GM18526 (cell line): ENCODE measurements around the gene LAMA2.

ENCODE experiments used
- POLR2A ChIP-seq: IDR thresholded peaks from 3 replicates; pipeline ENCODE4 v1.6.1; 2011; ENCODE audit not compliant: insufficient read length; ENCODE audit errors: extremely low read depth

Gene LAMA2, protein sequence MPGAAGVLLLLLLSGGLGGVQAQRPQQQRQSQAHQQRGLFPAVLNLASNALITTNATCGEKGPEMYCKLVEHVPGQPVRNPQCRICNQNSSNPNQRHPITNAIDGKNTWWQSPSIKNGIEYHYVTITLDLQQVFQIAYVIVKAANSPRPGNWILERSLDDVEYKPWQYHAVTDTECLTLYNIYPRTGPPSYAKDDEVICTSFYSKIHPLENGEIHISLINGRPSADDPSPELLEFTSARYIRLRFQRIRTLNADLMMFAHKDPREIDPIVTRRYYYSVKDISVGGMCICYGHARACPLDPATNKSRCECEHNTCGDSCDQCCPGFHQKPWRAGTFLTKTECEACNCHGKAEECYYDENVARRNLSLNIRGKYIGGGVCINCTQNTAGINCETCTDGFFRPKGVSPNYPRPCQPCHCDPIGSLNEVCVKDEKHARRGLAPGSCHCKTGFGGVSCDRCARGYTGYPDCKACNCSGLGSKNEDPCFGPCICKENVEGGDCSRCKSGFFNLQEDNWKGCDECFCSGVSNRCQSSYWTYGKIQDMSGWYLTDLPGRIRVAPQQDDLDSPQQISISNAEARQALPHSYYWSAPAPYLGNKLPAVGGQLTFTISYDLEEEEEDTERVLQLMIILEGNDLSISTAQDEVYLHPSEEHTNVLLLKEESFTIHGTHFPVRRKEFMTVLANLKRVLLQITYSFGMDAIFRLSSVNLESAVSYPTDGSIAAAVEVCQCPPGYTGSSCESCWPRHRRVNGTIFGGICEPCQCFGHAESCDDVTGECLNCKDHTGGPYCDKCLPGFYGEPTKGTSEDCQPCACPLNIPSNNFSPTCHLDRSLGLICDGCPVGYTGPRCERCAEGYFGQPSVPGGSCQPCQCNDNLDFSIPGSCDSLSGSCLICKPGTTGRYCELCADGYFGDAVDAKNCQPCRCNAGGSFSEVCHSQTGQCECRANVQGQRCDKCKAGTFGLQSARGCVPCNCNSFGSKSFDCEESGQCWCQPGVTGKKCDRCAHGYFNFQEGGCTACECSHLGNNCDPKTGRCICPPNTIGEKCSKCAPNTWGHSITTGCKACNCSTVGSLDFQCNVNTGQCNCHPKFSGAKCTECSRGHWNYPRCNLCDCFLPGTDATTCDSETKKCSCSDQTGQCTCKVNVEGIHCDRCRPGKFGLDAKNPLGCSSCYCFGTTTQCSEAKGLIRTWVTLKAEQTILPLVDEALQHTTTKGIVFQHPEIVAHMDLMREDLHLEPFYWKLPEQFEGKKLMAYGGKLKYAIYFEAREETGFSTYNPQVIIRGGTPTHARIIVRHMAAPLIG (N-terminal part only)

DNA sequence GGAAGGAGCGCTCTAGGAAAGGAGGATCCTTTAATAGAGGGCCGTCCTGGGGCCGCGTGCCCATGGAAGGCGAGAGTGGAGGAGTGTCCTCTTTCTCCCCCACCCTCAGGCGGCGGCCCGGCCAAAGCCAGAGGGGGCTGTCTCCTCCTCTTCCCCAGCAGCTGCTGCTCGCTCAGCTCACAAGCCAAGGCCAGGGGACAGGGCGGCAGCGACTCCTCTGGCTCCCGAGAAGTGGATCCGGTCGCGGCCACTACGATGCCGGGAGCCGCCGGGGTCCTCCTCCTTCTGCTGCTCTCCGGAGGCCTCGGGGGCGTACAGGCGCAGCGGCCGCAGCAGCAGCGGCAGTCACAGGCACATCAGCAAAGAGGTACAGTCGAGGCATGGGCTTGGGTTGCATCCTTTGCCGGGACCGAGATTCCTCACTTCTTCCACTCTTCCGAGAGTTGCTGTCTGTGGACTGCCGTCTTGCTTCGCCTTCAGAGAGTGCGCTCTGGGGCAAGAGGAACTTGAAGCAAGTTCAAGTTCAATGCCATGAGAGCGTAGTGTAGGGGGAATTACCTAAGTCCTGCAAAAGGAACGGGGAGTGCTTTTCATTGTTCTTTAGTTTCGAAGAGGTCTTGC lies at the start of gene LAMA2:
TSS of gene LAMA2 (plus strand) at position 148 of the 621 bp plus-strand sequence. CDS start at position 256, 108 bp downstream.
- no peak for TF ChIP-seq POLR2A

DNA sequence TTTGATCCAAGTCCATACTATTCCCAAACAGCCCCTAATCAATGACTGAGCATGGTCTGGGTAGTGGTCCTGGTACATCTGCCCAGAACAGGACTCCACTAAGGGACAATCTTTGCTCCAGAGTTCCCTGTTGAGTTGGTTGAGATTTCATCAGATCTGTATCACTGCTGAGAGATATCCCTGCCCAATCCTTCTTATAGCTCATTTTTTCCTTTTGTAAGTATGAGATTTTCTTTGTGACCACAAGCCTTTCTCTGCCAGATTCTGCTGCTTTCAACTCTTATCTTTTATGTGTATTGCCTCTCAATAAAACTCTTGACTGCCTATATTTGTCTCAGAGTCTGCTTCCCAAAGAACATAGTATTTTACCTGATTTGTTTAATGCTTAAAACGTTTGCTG lies 46.2 kb upstream of the LAMA2 start:
- TF ChIP-seq POLR2A = no peak

DNA sequence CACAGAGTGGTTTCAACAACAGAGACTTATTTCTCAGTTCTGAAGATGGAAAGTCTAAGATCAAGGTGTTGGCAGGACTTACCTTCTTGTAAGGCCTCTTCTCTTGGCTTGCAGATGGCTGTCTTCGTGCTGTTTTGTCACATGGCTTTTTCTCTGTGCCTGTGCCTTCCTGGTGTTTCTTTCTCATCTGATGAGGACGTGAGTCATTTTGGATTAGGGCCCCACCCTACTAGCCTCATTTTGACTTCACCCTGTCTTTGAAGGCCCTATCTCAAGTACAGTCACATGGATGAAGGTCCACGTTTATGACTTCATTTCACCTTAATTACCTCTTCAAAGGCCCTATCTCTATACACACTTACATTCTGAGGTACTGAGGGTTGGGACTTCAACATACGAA lies 41.4 kb upstream of the LAMA2 start:
- no peak for TF ChIP-seq POLR2A

DNA sequence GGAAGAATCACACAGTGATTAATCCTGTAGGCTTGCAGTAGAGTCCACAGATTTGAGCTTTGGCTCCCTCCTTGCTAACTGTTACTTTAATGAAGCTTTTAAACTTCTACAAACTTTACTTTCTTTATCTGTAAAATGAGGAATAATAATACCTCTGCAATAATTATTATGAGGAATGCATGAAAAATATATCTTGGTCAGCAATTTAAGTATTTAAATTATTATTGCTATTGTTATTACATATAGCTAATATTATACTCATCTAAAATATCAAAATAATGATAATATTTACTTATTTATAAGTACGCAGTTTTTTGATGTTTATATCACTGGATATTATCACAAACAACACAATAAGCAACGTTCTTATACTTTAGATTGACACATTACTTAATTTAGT lies 38.3 kb upstream of the LAMA2 start:
- no peak for TF ChIP-seq POLR2A

DNA sequence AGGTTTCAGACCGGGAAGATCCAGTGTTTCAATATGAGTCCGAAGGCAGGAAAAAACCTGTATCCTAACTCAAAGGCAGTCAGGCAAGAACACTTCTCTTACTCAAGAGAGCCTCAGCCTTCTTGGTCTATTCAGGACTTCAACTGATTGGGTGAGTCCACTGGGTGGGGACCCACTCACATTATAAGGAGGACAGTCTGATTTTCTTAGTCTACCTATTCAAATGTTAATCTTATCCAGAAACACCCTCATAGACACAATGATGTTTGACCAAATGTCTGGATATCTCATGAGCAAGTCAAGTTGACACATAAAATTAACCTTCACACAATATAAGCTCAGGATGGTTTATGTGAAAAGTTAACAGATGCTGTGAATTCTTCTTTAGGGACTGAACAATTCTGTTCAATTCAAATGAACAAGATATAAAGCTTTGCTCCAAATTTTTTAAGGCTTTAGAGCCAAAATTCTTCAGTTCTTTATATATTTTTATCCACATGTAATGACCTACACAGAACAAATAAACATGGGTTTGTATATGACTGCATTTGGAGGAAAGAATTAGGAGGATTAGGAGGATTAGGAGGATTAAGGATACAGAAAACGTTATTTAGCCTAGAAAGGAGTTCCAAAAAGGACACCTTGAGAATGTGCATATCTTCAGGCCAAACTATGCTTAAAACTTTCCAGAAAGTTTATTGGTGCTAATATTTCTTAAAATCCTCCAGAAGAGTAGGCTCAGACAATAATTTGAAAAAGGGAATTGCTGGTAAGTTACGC lies 35.3 kb upstream of the LAMA2 start:
- TF ChIP-seq POLR2A = no peak

DNA sequence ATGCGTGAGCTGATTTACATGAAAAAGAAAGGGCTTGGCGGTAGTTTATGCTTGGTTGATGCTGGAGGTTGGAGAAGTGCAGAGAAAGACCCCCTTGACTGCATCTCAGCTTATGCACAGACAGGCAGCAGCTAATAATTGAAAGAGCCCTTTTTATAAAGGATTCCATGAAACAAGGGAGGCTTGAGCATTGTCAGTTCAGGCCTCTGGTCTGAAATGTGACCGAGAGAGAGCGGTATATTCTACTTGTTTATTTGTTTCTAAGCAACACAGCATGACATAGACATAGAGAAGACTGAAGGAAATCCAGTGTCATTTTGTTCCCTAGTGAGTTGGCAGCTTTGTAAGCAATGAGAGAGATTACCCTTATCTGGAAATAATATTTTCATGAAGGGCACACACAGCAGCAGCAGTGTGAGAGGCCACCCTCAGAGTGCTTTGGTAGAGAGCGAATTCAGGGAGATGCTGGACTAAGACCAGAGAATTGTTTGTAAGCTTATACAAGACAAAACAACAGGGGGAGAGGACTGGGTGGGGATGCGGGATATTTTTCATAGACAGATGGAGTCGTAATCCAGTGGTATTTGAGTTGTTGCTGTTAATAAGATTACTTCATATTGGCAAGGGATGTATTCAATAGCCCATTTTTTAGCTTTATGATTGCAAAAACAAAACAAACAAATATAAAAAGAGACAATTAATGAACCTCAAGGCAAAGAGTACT lies 34.6 kb upstream of the LAMA2 start:
- no peak for TF ChIP-seq POLR2A

DNA sequence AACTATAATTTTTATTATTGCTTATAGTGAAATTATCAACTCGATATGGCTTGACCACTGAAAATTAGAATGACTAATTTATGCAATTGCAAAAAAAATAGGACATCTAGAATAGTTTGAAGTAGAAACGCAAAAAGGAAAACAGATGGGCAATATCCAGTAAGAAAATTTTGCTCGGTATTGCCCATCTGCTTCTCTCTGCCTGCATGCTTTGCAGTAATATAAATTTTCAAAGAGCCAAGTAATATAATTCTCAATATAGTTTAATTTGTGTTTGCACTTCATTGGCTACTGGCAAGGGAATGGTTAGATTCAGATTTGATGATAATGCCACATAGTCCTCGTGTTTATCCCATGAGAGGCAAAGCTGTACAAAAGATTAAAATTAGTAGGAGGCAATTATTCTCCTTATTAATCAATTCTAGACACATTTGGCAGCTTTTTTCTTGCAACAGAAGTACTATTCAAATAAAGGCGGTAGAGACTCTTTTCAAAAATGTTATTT lies 27.3 kb upstream of the LAMA2 start:
- no peak for TF ChIP-seq POLR2A

DNA sequence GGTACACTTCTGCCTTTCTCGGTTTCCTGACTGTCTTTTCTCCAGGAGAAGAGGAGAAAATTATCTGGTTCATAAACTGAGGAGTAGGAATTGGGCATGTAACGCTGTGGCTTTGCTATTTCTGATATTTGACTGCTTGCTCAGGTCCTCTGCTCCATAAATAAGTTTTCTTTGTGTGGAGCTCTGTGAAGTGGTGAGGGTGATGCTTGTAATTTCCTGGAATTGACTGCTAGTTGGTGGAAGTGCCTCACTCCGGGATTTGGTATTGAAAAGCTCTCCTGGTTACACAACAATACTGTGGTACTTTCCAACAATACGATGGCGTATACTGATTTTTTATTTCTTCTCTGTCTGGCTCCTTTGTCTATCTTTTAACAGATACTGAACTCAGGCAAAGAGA lies 25.1 kb upstream of the LAMA2 start:
- no peak for TF ChIP-seq POLR2A

DNA sequence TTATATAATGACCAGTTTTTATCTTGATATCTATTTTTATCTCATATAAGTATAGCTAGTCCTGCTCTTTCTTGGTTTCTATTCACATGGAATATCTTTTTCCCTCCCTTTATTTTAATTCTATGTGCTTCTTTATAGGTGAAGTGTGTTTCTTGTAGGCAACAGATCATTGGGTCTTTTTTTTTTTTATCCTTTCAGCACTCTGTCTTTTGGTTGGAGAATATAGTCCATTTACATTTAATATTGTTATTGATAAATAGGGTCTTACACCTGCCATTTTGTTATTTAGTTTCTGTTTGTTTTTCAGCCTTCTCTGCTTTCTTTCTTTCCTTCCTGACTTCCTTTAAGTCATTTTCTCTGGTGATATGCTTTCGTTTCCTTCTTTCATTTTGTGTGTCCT lies 22.2 kb upstream of the LAMA2 start:
- TF ChIP-seq POLR2A = no peak

DNA sequence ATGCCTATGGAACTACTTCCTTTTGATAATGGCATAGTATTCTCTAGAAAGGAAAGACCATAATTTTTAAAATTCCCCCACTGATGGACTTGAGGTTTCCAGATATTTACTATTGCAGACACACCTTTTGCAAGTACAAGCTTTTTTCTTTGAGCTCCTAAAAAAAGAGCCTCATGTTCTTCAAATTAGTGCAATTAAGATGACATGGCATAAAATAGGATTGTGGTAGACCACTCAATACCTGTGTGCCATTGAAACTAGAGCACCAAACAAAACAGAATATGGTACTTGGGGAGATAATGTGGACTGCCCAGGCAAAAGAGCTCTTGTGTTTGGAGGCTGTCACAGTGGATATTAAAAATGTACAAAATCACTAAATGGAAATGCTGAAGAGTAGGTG lies 19.0 kb upstream of the LAMA2 start:
- no peak for TF ChIP-seq POLR2A

DNA sequence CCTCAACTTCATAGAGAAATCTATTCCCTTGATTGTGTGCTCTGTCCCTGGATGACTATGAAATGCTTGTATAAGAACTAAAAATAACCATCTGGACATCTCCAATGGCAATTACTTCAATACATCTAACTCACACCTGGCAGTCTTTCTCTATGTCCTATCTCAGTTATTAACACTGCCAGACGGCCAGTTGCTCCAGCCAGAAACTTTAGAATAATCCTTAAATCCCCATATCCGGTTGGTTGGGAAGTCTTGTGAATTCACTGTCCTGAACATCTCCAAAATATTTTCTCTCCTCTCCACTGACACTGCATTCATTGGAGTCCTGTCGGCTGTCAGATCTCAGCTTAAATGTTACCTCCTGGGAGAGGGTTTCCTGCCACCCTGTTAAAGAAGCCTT lies 12.2 kb upstream of the LAMA2 start:
- TF ChIP-seq POLR2A = no peak

DNA sequence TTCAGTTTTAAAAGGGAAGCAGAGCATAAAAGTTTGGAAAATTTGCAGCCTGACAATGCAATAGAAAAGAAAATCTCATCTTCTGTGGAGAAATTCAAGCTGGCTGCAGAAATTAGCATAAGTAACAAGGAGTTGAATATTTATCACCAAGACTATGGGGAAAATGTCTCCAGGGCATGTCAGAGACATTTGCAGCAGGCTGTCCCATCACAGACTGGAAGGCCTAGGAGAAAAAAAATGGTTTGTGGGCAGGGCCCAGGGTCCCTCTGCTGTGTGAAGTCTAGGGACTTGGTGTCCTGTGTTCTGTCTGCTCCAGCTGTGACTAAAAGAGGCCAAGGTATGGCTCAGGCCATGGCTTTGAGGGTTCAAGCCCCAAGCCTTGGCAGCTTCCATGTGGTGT lies 8.1 kb upstream of the LAMA2 start:
- no peak for TF ChIP-seq POLR2A

DNA sequence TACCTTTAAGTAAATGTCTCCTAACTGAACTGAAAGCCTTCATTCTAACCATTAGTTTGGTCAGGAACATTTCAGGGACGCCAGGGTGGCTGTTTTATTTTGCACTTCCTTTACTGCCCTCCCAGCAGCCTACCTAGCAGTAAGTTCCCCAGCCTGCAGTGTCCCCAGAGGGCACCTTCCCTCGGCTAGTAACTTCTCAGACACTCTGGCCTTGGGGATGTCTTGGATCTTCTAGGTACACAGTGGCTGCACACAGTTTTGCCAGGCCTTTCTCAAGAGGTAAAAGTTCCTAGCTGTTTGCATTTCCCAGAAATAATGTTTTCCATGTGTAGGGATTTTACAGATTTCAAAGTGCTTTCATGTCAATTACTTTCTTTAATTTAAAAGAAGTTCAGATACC lies 378 bp upstream of the LAMA2 start:
- no peak for TF ChIP-seq POLR2A
